Measurements from ENCODE around the gene RBFOX2. TPM values are rescaled to one million over a fixed set of nuclear protein-coding genes. Genes with fewer than 3 reads are reported as not detected.

RBFOX2 gene
- total and polyA plus RNA-seq, 2 donors (not counting 1 experiment from before 2014, with no cell fraction given) = not detected

- H3K4me3 ChIP-seq (ENCODE audit: control extremely low read depth in 1 of 5, extremely low read depth in 1 of 5, insufficient read depth in 1 of 5, low read depth in 2 of 5, low read length in 4 of 5) = no peak overlapping the region
- Mint-ChIP-seq H3K9me3 (ENCODE audit: insufficient read depth) (no peaks in the 10 kb centered on the region), H3K4me1 (no peaks in the 10 kb centered on the region), H3K4me3 (no peak overlapping the region), H3K27me3 (peaks cover 16% of the 10 kb centered on the region), H3K27ac (no peak overlapping the region)
- ATAC-seq (ENCODE audit: low read depth) (no peak), DNase-seq (no peak)
- no peaks in the 10 kb centered on the region for H3K79me2 ChIP-seq (ENCODE audit: control insufficient read depth, insufficient read depth, low read length)
- no peak overlapping the region for H2AFZ ChIP-seq (ENCODE audit: insufficient read depth, low read depth, low read length, poor library complexity, severe bottlenecking)
- intact Hi-C loops (cut with micrococcal nuclease) = no loop called here
- WGBS (ENCODE audit: insufficient coverage) = 97% methylated on average over 3 of the region's 4 CpGs
- H3K27me3 ChIP-seq (replicated peaks in 1 of 4; ENCODE audit: control extremely low read depth in 1 of 4, control insufficient read depth in 3 of 4, insufficient read depth in 4 of 4, low read length in 3 of 4) = peaks cover 0 to 8% (median 0%) of the 10 kb centered on the region in 4 experiments
- no peaks in the 10 kb centered on the region for H4K20me1 ChIP-seq (ENCODE audit: control insufficient read depth, insufficient read depth, low read length, poor library complexity, severe bottlenecking)
- ChIA-PET CTCF (no interaction called here), POLR2A (no interaction called here)
- no peak overlapping the region for H3K27ac ChIP-seq (ENCODE audit: low read length in 2 of 2)
- H3K4me2 ChIP-seq (replicated peaks; ENCODE audit: low read depth, low read length, poor library complexity, severe bottlenecking) = no peak overlapping the region
- no peaks in the 10 kb centered on the region for H3K4me1 ChIP-seq (ENCODE audit: control insufficient read depth in 2 of 2, insufficient read depth in 2 of 2, low read length in 2 of 2)
- TF ChIP-seq EZH2 (IDR thresholded peaks at IDR 0.05; ENCODE audit: borderline replicate concordance, insufficient read depth, low read depth, low read length, poor library complexity, severe bottlenecking) (no peak), CTCF (IDR thresholded peaks at IDR 0.05) (no peak)
- no peaks in the 10 kb centered on the region for H3K36me3 ChIP-seq (replicated peaks in 1 of 2; ENCODE audit: control extremely low read depth in 1 of 2, control insufficient read depth in 1 of 2, extremely low read depth in 1 of 2, insufficient read depth in 2 of 2, low read length in 1 of 2)
- no peaks in the 10 kb centered on the region for H3K9me3 ChIP-seq (ENCODE audit: control extremely low read depth in 1 of 3, control insufficient read depth in 2 of 3, insufficient read depth in 1 of 3, low read length in 2 of 3)
- no peak overlapping the region for H3K9ac ChIP-seq (ENCODE audit: low read length)
Measured at GRCh38 chr22:35889071-35889470, 139.6 kb downstream of the RBFOX2 start.

GRCh38 chr22:35888181-35888870 is 140.3 kb downstream of the RBFOX2 start:
- ChIA-PET POLR2A (no interaction called here), CTCF (no interaction called here)
- DNase-seq (no peak), ATAC-seq (ENCODE audit: low read depth) (no peak)
- H3K9me3 ChIP-seq (ENCODE audit: control extremely low read depth in 1 of 3, control insufficient read depth in 2 of 3, insufficient read depth in 1 of 3, low read length in 2 of 3) = no peaks in the 10 kb centered on the region
- H3K4me2 ChIP-seq (replicated peaks; ENCODE audit: low read depth, low read length, poor library complexity, severe bottlenecking) = no peak overlapping the region
- Mint-ChIP-seq H3K27ac (no peak overlapping the region), H3K27me3 (peaks cover 15% of the 10 kb centered on the region), H3K9me3 (ENCODE audit: insufficient read depth) (no peaks in the 10 kb centered on the region), H3K4me3 (no peak overlapping the region), H3K4me1 (no peaks in the 10 kb centered on the region)
- H3K4me3 ChIP-seq (ENCODE audit: control extremely low read depth in 1 of 5, extremely low read depth in 1 of 5, insufficient read depth in 1 of 5, low read depth in 2 of 5, low read length in 4 of 5) = no peak overlapping the region
- no peaks in the 10 kb centered on the region for H3K79me2 ChIP-seq (ENCODE audit: control insufficient read depth, insufficient read depth, low read length)
- H3K36me3 ChIP-seq (replicated peaks in 1 of 2; ENCODE audit: control extremely low read depth in 1 of 2, control insufficient read depth in 1 of 2, extremely low read depth in 1 of 2, insufficient read depth in 2 of 2, low read length in 1 of 2) = no peaks in the 10 kb centered on the region
- no peak overlapping the region for H2AFZ ChIP-seq (ENCODE audit: insufficient read depth, low read depth, low read length, poor library complexity, severe bottlenecking)
- no peak overlapping the region for H3K27ac ChIP-seq (ENCODE audit: low read length in 2 of 2)
- intact Hi-C loops (cut with micrococcal nuclease) = no loop called here
- 100% methylated on average over 1 of the region's 2 CpGs for WGBS (ENCODE audit: insufficient coverage)
- H3K27me3 ChIP-seq (replicated peaks in 1 of 4; ENCODE audit: control extremely low read depth in 1 of 4, control insufficient read depth in 3 of 4, insufficient read depth in 4 of 4, low read length in 3 of 4) = peaks cover 0 to 8% (median 0%) of the 10 kb centered on the region in 4 experiments
- H3K4me1 ChIP-seq (ENCODE audit: control insufficient read depth in 2 of 2, insufficient read depth in 2 of 2, low read length in 2 of 2) = no peaks in the 10 kb centered on the region
- TF ChIP-seq EZH2 (IDR thresholded peaks at IDR 0.05; ENCODE audit: borderline replicate concordance, insufficient read depth, low read depth, low read length, poor library complexity, severe bottlenecking) (no peak), CTCF (IDR thresholded peaks at IDR 0.05) (no peak)
- H4K20me1 ChIP-seq (ENCODE audit: control insufficient read depth, insufficient read depth, low read length, poor library complexity, severe bottlenecking) = no peaks in the 10 kb centered on the region
- H3K9ac ChIP-seq (ENCODE audit: low read length) = no peak overlapping the region

All from B cell (primary cell).